ENCODE results near the gene PRR36. TPM values are rescaled to one million over a fixed set of nuclear protein-coding genes. Genes with fewer than 3 reads are reported as not detected.
A peak's percentile ranks its signal among the peaks of the same experiment; 100 is the strongest.

The PRR36 gene
- total RNA-seq, 2 experiments from 2014 or later, result 0.06 TPM; not detected in 1

DNA sequence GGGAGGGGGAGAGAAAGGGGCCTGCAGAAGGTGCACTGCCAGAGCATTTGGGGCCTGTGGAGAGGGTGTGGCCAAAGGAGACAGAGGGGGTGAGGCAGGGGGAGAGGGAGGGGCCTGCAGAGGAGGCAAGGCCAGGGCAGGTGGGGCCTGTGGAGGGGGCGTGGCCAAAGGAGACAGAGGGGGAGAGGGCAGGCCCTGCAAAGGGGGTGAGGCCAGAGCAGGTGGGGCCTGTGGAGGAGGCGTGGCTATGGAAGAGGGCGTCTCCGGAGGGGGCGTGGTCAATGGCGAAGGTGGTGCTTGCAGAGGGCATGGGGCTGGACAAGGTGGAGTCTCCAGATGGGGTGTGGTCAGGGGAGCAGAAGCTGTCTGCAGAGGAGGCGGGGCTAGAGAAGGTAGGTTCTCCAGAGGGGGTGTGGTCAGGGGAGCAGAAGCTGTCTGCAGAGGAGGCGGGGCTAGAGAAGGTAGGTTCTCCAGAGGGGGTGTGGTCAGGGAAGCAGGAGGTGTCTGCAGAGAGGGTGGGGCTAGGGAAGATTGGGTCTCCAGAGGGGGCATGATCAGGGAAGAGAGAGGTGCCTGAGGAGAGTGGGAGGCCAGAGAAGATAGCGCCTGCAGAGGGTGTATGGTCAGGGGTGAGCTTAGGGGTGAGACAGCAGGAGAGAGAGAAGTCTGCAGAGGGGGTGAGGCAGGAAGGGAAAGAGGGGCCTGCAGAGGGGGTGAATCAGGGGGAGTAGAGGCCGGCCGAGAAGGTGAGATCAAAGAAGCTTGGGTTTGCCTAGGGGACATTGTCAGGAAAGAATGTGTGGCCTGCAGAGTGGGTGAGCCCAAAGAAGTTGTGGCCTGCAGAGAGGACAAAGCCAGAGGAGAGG, 3.4 kb downstream of the PRR36 start:
- peak; percentile 9 for ATAC-seq
- no peaks in the 10 kb centered on the region for H3K9me3 Mint-ChIP-seq (ENCODE audit: low read depth)
- peak overlapping the region; percentile 17 for H3K27ac Mint-ChIP-seq

DNA sequence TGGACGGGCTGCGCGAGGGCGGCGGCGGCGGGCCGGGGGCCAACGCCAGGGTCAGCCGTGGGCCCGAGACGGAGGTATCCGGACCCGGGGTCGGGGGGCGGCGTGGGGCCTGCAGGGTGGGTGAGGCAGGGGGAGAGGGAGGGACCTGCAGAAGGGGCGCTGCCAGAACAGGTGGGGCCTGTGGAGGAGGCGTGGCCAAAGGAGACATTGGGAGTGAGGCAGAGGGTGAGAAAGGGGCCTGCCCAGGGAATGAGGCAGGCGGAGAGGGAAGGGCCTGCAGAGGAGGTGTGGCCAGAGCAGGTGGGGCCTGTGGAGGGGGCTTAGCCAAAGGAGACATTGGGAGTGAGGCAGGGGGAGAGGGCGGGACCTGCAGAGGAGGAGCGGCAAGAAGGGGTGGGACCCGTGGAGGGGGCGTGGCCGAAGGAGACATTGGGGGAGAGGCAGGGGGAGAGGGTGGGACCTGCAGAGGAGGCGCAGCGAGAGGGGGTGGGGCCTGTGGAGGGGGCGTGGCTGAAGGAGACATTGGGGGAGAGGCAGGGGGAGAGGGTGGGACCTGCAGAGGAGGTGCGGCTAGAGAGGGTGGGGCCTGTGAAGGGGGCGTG, 4.2 kb downstream of the PRR36 start:
- Mint-ChIP-seq H3K9me3 (ENCODE audit: low read depth) (no peaks in the 10 kb centered on the region), H3K36me3 (no peaks in the 10 kb centered on the region), H3K4me1 (peaks cover 34% of the 10 kb centered on the region), H3K27ac (peak overlapping the region; percentile 32), H3K4me3 (no peak overlapping the region), H3K27me3 (peaks cover 55% of the 10 kb centered on the region)
- DNase-seq, result peak; percentile 77
- peak; percentile 9 for ATAC-seq
- CTCF ChIA-PET, result interaction anchor here (0.7 to 2.2 kb wide), 21 partner anchors 9 to 240 kb away, joined by 3 to 41 read pairs (median 6); partner anchors contain the start of genes MAP2K7, PET100, SNAPC2 and STXBP2

More for the DNA sequence above, 3.4 kb downstream of the PRR36 start:
- Mint-ChIP-seq H3K27me3 (peaks cover 55% of the 10 kb centered on the region), H3K36me3 (no peaks in the 10 kb centered on the region), H3K4me1 (peaks cover 29% of the 10 kb centered on the region), H3K4me3 (no peak overlapping the region)
- CTCF ChIA-PET, result interaction anchor here (0.5 to 0.7 kb wide), 2 partner anchors 33 to 396 kb away, joined by 3 to 6 read pairs; partner anchors contain the start of gene MAP2K7
- peak; percentile 82 for DNase-seq

DNA sequence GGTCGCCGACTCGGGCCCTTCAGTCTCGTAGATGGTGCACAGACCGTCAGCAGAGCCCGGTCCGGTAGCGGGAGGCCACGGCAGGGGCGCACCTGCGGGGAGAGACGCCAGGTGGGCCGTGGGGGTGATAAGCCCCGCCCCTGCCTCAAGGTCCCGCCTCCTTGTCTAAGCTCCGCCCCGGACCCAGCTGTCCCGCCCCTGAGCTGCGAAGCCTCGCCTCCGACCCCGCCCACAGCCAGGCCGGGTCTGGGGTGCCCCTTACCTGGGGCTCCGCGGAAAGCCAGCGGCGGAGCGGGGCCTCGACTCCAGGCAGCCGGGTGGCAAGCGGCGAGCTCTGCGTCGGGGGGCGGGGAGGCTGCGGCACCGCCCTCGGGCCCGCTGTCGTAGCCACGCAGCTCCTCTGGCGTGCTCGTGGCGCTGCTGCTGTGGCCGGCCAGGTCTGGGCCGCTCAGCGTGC, 4.7 kb downstream of the PRR36 start:
- peaks cover 54% of the 10 kb centered on the region for H3K27me3 Mint-ChIP-seq
- CTCF ChIA-PET, result interaction anchor here (0.7 to 2.2 kb wide), 27 partner anchors 8 to 380 kb away, joined by 3 to 41 read pairs (median 6); partner anchors contain the start of genes MAP2K7, MCOLN1, PET100 and SNAPC2
- no peak overlapping the region for H3K27ac Mint-ChIP-seq
- no peaks in the 10 kb centered on the region for H3K36me3 Mint-ChIP-seq
- peak; percentile 63 for ATAC-seq
- no peaks in the 10 kb centered on the region for H3K9me3 Mint-ChIP-seq (ENCODE audit: low read depth)
- peaks cover 37% of the 10 kb centered on the region for H3K4me1 Mint-ChIP-seq
- peak; percentile 76 for DNase-seq
- H3K4me3 Mint-ChIP-seq, result peak overlapping the region; percentile 41

DNA sequence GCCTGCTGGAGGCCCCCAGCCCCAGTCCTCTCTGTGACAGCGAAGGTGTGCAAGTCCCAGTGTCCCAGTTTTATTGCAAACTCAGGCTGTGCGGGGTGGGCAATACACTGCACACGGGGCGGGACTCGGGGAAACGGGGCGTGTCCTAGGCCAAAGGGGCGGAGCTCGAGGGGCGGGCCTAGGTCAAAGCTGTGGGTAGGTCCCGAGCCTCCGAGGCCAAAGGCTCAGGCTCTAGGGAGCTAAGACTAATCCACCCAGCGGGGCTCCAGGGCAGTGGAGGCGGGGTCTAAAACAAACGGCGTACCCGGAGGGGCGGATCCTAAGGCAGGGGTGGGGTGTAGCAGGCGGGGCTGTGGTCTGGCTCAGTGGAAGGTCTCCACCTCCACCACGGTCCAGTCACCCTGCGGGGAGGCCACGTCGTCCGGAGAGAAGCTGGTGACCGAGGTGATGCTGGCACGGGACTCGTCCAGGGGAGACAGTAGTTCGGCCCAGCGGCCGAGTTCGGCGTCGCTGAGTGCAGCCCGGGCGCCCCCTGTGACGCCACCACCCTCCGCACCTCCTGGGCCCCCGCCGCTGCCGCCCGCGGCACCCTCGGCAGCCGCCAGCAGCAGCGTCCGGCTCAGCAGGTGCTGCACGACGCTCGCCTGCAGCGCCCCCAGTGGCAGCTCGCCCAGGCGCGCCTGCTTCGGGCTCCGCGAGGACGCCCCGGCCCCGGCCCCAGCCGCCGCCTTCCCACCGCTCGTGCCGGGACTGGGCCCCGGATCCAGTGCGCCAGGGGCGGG, 5.3 kb downstream of the PRR36 start:
- H3K27ac Mint-ChIP-seq, result peak overlapping the region; percentile 28
- peak overlapping the region; percentile 60 for H3K4me3 Mint-ChIP-seq
- CTCF ChIA-PET, result interaction anchor here (0.7 to 2.2 kb wide), 30 partner anchors 8 to 528 kb away, joined by 3 to 41 read pairs (median 5); partner anchors contain the start of genes MAP2K7, MCOLN1, PET100 and SNAPC2
- H3K27me3 Mint-ChIP-seq, result peaks cover 60% of the 10 kb centered on the region
- no peaks in the 10 kb centered on the region for H3K9me3 Mint-ChIP-seq (ENCODE audit: low read depth)
- H3K36me3 Mint-ChIP-seq, result no peaks in the 10 kb centered on the region
- DNase-seq, result peak; percentile 84
- H3K4me1 Mint-ChIP-seq, result peaks cover 37% of the 10 kb centered on the region
- peak; percentile 81 for ATAC-seq

DNA sequence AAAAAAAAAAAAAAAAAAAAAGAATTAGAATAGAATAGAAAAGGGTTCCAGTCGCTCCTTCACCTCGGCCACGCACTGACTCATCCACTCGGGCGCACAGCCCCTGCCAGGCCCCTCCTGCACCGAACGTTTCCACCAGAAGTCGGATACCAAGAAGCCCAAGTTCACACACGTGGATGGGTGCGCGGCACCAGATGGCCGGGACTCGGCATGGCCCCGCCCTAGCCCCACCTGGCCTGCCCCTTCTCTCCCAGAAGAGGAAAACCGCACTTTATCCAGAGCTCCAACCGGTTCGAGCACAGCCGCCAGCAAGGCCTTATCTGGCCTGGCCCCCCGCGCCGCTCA, 5.9 kb downstream of the PRR36 start:
- Mint-ChIP-seq H3K4me3 (no peak overlapping the region), H3K4me1 (peaks cover 34% of the 10 kb centered on the region), H3K9me3 (ENCODE audit: low read depth) (no peaks in the 10 kb centered on the region), H3K27me3 (peaks cover 61% of the 10 kb centered on the region), H3K36me3 (no peaks in the 10 kb centered on the region), H3K27ac (no peak overlapping the region)
- ATAC-seq (no peak), DNase-seq (no peak)
- CTCF ChIA-PET, result interaction anchor here (1.0 to 2.2 kb wide), 19 partner anchors 9 to 527 kb away, joined by 3 to 41 read pairs (median 6); partner anchors contain the start of genes MAP2K7, MCOLN1, SNAPC2 and STXBP2

DNA sequence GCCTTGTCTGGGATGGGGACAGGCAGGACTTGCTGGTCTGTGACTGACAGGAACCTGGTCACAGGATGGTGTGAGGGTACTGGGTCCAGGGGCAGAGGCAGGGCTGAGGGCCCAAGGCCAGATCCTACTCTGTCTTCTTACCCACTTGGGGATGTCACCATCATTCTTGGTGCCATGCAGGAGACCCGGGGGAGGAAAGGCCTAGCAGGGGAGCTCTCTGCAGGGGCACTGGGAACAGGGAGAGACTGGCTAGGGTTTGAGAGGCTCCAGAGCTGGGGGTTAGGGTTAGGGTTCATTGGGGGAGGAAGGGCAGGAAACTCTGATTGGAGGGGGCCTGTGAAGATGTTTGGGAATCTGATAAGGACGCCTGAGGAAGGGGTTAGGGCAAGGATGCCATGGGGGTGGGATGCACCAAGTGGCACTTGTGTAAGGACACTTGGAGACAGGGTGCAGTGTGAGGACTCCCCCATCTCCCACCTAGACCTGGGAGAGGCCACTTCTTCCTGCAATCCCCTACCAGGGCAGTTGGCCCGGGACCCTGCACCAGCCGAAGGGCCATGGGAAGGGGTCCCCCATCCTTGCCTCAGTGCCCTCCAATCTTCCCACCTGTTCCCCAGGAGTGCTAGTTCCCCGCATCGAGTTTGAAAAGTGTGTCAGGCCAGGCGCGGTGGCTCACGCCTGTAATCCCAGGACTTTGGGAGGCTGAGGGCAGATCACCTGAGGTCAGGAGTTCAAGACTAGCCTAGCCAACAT, 6.9 kb downstream of the PRR36 start:
- Mint-ChIP-seq H3K9me3 (ENCODE audit: low read depth) (no peaks in the 10 kb centered on the region), H3K4me1 (peaks cover 34% of the 10 kb centered on the region), H3K27ac (no peak overlapping the region), H3K4me3 (no peak overlapping the region), H3K27me3 (peaks cover 55% of the 10 kb centered on the region), H3K36me3 (no peaks in the 10 kb centered on the region)
- ATAC-seq, result no peak
- CTCF ChIA-PET, result interaction anchor here (1.1 kb wide), 1 partner anchor 51 kb away, joined by 3 read pairs; no protein-coding TSS in a partner anchor
- DNase-seq, result no peak

DNA sequence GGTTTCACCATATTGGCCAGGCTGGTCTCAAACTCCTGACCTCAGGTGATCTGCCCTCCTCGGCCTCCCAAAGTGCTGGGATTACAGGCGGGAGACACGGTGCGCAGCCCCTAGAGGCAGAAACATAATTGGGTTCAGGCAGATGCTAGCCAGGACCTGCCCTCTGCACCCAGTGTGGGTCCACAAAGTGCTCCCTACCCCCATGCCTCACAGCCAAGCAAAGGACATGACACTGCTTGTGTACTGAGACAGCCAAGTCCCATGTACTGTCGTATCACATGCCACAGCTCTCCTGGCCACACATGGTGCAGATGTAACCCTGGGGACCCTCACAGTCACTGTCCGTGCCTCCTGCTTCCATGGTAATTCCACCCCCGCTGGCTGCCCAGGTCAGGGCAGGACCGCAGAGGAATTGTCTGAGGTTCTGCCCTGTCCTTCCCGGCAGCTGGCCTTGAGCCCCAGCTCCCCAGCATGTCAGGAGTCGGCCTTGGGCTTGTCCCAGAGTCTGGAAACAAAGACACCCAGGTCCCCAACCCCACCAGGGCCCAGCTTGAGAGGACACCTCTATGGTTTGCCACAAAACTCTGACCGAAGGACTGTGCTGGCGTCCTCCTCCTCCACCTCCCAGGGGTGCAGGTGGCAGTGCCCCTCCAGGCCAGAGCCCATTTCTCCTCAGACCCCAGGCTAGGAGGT, 7.6 kb downstream of the PRR36 start:
- ATAC-seq, result no peak
- H3K27ac Mint-ChIP-seq, result no peak overlapping the region
- H3K27me3 Mint-ChIP-seq, result peaks cover 53% of the 10 kb centered on the region
- no peaks in the 10 kb centered on the region for H3K36me3 Mint-ChIP-seq
- no peaks in the 10 kb centered on the region for H3K9me3 Mint-ChIP-seq (ENCODE audit: low read depth)
- no peak overlapping the region for H3K4me3 Mint-ChIP-seq
- peaks cover 30% of the 10 kb centered on the region for H3K4me1 Mint-ChIP-seq
- CTCF ChIA-PET, result interaction anchor here (1.1 kb wide), 1 partner anchor 51 kb away, joined by 3 read pairs; no protein-coding TSS in a partner anchor
- DNase-seq, result no peak

DNA sequence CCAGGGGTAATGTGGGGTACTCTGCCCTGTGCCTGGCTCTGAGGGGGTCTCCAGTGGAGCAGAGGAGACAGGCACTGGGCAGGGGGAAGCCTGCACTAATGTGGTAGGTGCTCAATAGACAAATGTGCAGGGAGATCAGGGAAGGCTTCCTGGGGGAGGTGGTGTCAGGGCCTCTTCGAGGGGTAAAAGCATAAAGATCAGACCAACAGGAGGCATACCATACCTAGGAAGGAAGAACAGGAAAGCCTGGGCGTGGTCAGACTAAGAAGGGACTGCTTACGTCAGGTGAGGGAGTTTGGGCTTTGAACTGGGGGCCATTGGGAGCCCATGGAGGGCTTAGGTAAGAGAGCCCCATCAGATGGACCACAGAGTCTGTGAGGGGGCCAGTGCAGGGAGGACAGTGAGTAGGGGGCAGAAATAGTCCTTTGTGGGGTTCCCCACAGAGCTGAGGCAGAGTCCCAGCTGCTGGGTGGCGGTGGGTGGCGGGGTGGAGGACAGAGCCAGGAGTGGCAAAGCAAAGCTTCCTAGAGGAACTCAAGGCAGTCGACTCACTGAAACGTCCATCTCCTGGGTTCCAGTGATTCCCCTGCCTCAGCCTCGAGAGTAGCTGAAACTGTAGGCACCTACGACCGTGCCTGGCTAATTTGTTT, 8.8 kb downstream of the PRR36 start:
- CTCF ChIA-PET, result interaction anchor here (1.3 kb wide), 1 partner anchor 37 kb away, joined by 3 read pairs; no protein-coding TSS in a partner anchor
- H3K4me1 Mint-ChIP-seq, result peaks cover 21% of the 10 kb centered on the region
- DNase-seq (no peak), ATAC-seq (no peak)
- no peaks in the 10 kb centered on the region for H3K9me3 Mint-ChIP-seq (ENCODE audit: low read depth)
- no peak overlapping the region for H3K4me3 Mint-ChIP-seq
- H3K36me3 Mint-ChIP-seq, result no peaks in the 10 kb centered on the region
- H3K27ac Mint-ChIP-seq, result peak overlapping the region; percentile 54
- peaks cover 57% of the 10 kb centered on the region for H3K27me3 Mint-ChIP-seq

DNA sequence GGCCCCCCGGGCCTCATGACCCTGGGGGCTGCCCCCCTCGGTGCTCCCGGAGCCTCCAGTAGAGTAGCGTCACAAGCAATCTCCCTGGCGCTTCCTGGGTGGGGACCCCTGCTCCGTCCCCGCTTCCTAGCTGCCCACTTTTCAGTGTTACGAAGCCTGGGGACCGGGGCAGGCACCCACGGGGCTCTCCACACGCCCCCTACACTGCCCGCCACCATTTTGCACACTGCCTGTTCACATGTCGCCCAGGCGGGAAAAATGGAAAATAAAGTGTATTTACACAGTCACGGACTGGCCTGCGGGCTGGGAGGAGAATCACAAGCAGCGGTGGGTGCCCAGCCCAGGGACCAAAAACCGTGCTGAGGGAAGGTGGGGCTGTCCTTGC, 9.5 kb downstream of the PRR36 start:
- no peak overlapping the region for H3K27ac Mint-ChIP-seq
- CTCF ChIA-PET, result interaction anchor here (1.3 kb wide), 1 partner anchor 37 kb away, joined by 3 read pairs; no protein-coding TSS in a partner anchor
- no peaks in the 10 kb centered on the region for H3K36me3 Mint-ChIP-seq

DNA sequence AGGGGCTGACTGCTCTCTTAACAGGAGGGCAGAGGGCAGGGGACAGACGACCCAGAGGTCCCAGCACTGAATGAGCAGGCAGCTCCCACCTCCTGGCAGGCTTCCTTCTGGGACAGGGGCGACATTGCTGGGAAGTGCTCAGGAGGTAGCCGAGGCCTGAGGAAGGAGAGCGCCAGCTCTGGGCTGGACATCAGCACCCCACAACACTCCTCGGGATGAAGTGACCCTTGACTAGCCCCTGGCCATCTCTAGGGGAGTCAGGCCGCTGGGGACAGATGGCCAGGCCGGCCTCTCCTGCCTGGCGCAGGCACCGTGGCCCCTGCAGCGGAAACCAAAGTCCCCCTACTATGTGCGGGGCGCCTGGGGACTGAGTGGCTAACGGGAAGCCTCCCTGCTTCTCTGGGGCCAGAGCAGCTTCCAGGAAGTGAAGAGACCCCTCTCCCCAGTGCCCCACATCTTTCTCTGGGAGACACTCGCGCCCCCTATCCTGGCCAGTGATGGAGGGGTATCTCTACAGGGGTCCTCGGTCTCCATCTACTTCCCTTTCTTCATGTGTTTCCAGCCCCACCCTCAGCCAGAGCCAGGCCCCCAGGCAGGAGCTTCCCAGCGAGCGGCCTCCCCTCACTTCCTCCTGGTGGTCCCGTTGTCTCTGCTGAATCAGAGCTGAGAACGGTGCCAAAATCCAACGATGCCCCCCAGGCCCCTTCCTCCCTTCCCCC, 10.1 kb downstream of the PRR36 start:
- ATAC-seq (no peak), DNase-seq (no peak)
- no peak overlapping the region for H3K27ac Mint-ChIP-seq
- no peaks in the 10 kb centered on the region for H3K9me3 Mint-ChIP-seq (ENCODE audit: low read depth)
- no peaks in the 10 kb centered on the region for H3K36me3 Mint-ChIP-seq
- peaks cover 57% of the 10 kb centered on the region for H3K27me3 Mint-ChIP-seq
- no peak overlapping the region for H3K4me3 Mint-ChIP-seq
- peaks cover 18% of the 10 kb centered on the region for H3K4me1 Mint-ChIP-seq
- CTCF ChIA-PET, result interaction anchor here (0.9 kb wide), 1 partner anchor 296 kb away, joined by 3 read pairs; no protein-coding TSS in a partner anchor

More for the DNA sequence above, 9.5 kb downstream of the PRR36 start:
- ATAC-seq (no peak), DNase-seq (no peak)
- H3K9me3 Mint-ChIP-seq (ENCODE audit: low read depth), result no peaks in the 10 kb centered on the region
- no peak overlapping the region for H3K4me3 Mint-ChIP-seq
- peaks cover 57% of the 10 kb centered on the region for H3K27me3 Mint-ChIP-seq
- H3K4me1 Mint-ChIP-seq, result peaks cover 18% of the 10 kb centered on the region

All from activated CD8-positive, alpha-beta memory T cell treated with anti-CD3 and anti-CD28 coated beads, Interleukin-2, amount 10 ng/mL, durations not matched to agents 7 days and 5 days (primary cell).